Measurements from ENCODE around the gene NOL12. TPM values are rescaled to one million over a fixed set of nuclear protein-coding genes. Genes with fewer than 3 reads are reported as not detected.
"Not testable (repeated sequence)": the region's sequence is repeated elsewhere in the genome, so short reads cannot be mapped to it uniquely, and the experiment has no call there.

NOL12 gene
- polyA plus RNA-seq, 1 donor from 2014 or later: 90.0 TPM

DNA sequence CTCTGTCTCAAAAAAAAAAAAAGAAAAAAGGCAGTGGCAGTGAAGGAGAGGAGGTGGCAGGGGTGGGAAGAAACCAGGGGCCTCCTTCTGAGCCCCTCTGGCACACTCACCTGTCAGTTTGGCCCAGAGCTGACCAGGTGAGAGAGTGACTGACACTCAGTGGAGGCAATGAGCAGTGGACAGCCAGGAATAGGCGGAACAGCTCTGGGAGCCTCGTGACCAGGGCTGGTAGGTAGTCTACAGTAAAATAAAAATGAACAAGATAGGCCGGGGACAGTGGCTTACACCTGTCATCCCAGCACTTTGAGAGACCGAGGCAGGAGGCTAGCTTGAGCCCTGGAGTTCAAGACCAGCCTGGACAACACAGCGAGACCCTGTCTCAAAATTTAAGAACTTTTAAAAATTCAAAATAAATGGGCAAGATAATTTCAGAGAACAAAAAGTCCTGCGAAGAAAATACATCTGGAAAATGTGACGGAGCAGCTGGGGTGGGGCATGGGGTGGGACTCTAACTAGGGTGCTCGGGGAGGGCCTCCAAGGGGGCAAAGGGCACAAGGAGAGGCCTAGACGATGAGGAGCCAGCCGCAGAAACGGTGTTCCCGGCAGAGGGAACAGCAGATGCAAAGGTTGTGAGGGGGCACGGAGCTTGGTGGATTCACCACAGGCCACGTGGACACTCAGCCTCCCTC, 31.4 kb upstream of the NOL12 start:
- Histone ChIP-seq H3K4me2 (ENCODE audit: low read length) (no peak overlapping the region), H3K36me3 (ENCODE audit: insufficient read depth, low read length) (no peaks in the 10 kb centered on the region), H2AFZ (ENCODE audit: low read depth, low read length) (no peak overlapping the region), H3K4me3 (ENCODE audit: low read length) (no peak overlapping the region), H3K9me3 (ENCODE audit: low read length) (no peaks in the 10 kb centered on the region), H3K79me2 (replicated peaks; ENCODE audit: insufficient read depth, low read length) (peaks cover 6% of the 10 kb centered on the region), H3F3A (ENCODE audit: insufficient read depth, low read length, poor library complexity, severe bottlenecking) (peaks cover 3% of the 10 kb centered on the region), H3K27me3 (ENCODE audit: insufficient read depth, low read depth, low read length) (no peaks in the 10 kb centered on the region), H3K9me2 (ENCODE audit: insufficient read depth, low read length) (no peaks in the 10 kb centered on the region), H3K9ac (ENCODE audit: low read length) (no peak overlapping the region), H3K27ac (ENCODE audit: low read length) (no peak overlapping the region), H4K20me1 (ENCODE audit: insufficient read depth) (no peaks in the 10 kb centered on the region)
- TF ChIP-seq, protein P1, sequence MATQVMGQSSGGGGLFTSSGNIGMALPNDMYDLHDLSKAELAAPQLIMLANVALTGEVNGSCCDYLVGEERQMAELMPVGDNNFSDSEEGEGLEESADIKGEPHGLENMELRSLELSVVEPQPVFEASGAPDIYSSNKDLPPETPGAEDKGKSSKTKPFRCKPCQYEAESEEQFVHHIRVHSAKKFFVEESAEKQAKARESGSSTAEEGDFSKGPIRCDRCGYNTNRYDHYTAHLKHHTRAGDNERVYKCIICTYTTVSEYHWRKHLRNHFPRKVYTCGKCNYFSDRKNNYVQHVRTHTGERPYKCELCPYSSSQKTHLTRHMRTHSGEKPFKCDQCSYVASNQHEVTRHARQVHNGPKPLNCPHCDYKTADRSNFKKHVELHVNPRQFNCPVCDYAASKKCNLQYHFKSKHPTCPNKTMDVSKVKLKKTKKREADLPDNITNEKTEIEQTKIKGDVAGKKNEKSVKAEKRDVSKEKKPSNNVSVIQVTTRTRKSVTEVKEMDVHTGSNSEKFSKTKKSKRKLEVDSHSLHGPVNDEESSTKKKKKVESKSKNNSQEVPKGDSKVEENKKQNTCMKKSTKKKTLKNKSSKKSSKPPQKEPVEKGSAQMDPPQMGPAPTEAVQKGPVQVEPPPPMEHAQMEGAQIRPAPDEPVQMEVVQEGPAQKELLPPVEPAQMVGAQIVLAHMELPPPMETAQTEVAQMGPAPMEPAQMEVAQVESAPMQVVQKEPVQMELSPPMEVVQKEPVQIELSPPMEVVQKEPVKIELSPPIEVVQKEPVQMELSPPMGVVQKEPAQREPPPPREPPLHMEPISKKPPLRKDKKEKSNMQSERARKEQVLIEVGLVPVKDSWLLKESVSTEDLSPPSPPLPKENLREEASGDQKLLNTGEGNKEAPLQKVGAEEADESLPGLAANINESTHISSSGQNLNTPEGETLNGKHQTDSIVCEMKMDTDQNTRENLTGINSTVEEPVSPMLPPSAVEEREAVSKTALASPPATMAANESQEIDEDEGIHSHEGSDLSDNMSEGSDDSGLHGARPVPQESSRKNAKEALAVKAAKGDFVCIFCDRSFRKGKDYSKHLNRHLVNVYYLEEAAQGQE (IDR thresholded peaks at IDR 0.05; ENCODE audit: borderline replicate concordance): no peak
- TF ChIP-seq POLR2AphosphoS5 (IDR thresholded peaks at IDR 0.05) (no peak), RAD21 (conservative IDR thresholded peaks at IDR 0.05) (no peak)

DNA sequence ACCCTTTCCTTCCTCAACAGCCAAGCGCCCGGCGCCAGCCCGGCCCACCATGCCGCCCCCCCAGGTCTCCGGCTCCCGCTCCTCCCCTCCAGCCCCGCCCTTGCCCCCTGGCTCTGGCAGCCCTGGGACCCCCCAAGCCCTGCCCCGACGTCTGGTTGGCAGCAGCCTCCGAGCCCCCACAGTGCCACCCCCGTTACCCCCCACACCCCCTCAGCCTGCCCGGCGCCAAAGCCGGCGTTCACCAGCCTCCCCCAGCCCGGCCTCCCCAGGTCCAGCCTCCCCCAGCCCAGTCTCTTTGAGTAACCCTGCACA, 30.9 kb upstream of the NOL12 start:
- TF ChIP-seq SMC3 (conservative IDR thresholded peaks at IDR 0.05; ENCODE audit: poor library complexity) (no peak), TAF1 (IDR thresholded peaks at IDR 0.05; ENCODE audit: low read depth) (no peak)
- H3K4me3 ChIP-seq (ENCODE audit: low read length): no peak overlapping the region
- H3K4me2 ChIP-seq (ENCODE audit: low read length): no peak overlapping the region
- no peaks in the 10 kb centered on the region for H3K9me3 ChIP-seq (ENCODE audit: low read length)
- no peaks in the 10 kb centered on the region for H4K20me1 ChIP-seq (ENCODE audit: insufficient read depth)
- H3F3A ChIP-seq (ENCODE audit: insufficient read depth, low read length, poor library complexity, severe bottlenecking): peaks cover 3% of the 10 kb centered on the region
- H2AFZ ChIP-seq (ENCODE audit: low read depth, low read length): no peak overlapping the region
- no peaks in the 10 kb centered on the region for H3K36me3 ChIP-seq (ENCODE audit: insufficient read depth, low read length)
- H3K9me2 ChIP-seq (ENCODE audit: insufficient read depth, low read length): no peaks in the 10 kb centered on the region
- no peak overlapping the region for H3K9ac ChIP-seq (ENCODE audit: low read length)
- no peak overlapping the region for H3K27ac ChIP-seq (ENCODE audit: low read length)
- no peaks in the 10 kb centered on the region for H3K27me3 ChIP-seq (ENCODE audit: insufficient read depth, low read depth, low read length)
- peaks cover 11% of the 10 kb centered on the region for H3K79me2 ChIP-seq (replicated peaks; ENCODE audit: insufficient read depth, low read length)

DNA sequence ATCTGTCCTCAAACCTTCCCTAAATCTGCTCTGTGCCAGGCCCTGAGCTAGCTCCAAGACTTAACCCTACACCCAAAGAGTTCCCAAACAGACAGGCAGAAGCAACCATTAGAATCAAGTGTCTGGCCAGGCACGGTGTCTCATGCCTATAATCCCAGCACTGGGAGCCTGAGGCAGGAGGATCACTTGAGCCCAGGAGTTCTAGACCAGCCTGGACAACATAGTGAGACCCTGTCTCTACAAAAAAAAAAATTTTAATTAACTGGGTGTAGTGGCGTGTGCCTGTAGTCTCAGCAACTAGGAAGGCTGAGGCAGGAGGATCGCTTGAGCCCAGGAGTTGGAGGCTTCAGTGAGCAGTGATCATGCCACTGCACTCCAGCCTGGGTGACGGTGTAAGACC, 29.6 kb upstream of the NOL12 start:
- H3K27me3 ChIP-seq (ENCODE audit: insufficient read depth, low read depth, low read length); H3K4me3 ChIP-seq (ENCODE audit: low read length); H3K9me3 ChIP-seq (ENCODE audit: low read length); H3K9me2 ChIP-seq (ENCODE audit: insufficient read depth, low read length); H3K27ac ChIP-seq (ENCODE audit: low read length); H3F3A ChIP-seq (ENCODE audit: insufficient read depth, low read length, poor library complexity, severe bottlenecking); H3K36me3 ChIP-seq (ENCODE audit: insufficient read depth, low read length); H3K9ac ChIP-seq (ENCODE audit: low read length); H2AFZ ChIP-seq (ENCODE audit: low read depth, low read length); H4K20me1 ChIP-seq (ENCODE audit: insufficient read depth); H3K4me2 ChIP-seq (ENCODE audit: low read length): not testable (repeated sequence)
- H3K79me2 ChIP-seq (replicated peaks; ENCODE audit: insufficient read depth, low read length): peaks cover 11% of the 10 kb centered on the region

DNA sequence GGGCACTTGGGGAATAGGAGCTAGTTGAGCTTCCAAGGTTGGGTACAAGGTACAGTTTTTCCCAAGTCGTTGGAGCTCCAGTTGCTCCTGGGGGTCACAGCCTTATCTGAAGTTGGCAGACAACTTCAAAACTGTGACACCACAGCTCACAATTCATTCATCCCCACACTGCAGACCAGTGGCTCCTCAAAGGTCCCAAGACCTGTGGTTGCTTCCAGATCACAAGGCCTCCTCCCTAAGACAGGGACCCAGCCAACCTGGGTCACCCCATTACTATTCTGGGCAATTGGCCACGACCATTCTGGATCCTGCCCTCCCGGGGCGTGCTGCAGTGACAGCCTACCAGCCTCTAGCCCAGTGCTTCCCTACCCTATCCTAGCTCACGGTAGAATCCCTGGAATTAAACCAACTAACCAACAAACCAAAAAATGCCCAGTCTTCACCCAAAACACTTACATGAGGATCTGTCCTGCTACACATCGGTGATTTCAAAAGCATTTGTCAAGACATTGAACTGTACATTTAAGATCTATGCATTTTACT, 28.5 kb upstream of the NOL12 start:
- H3K9me3 ChIP-seq (ENCODE audit: low read length): no peaks in the 10 kb centered on the region
- H2AFZ ChIP-seq (ENCODE audit: low read depth, low read length): peak overlapping the region; percentile 68
- TF ChIP-seq, protein P1 (IDR thresholded peaks at IDR 0.05; ENCODE audit: borderline replicate concordance): no peak
- TF ChIP-seq, protein P2, sequence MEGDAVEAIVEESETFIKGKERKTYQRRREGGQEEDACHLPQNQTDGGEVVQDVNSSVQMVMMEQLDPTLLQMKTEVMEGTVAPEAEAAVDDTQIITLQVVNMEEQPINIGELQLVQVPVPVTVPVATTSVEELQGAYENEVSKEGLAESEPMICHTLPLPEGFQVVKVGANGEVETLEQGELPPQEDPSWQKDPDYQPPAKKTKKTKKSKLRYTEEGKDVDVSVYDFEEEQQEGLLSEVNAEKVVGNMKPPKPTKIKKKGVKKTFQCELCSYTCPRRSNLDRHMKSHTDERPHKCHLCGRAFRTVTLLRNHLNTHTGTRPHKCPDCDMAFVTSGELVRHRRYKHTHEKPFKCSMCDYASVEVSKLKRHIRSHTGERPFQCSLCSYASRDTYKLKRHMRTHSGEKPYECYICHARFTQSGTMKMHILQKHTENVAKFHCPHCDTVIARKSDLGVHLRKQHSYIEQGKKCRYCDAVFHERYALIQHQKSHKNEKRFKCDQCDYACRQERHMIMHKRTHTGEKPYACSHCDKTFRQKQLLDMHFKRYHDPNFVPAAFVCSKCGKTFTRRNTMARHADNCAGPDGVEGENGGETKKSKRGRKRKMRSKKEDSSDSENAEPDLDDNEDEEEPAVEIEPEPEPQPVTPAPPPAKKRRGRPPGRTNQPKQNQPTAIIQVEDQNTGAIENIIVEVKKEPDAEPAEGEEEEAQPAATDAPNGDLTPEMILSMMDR (IDR thresholded peaks at IDR 0.05; ENCODE audit: poor library complexity, severe bottlenecking): no peak
- TF ChIP-seq TAF1 (IDR thresholded peaks at IDR 0.05; ENCODE audit: low read depth): no peak
- TF ChIP-seq SMC3 (conservative IDR thresholded peaks at IDR 0.05; ENCODE audit: poor library complexity): no peak
- no peak for TF ChIP-seq EZH2 (IDR thresholded peaks at IDR 0.05; ENCODE audit: borderline replicate concordance, insufficient read depth, low read length, poor library complexity, severe bottlenecking)
- TF ChIP-seq EP300 (conservative IDR thresholded peaks at IDR 0.05; ENCODE audit: poor library complexity, severe bottlenecking): no peak
- no peak for TF ChIP-seq RAD21 (conservative IDR thresholded peaks at IDR 0.05)
- TF ChIP-seq POLR2AphosphoS5 (IDR thresholded peaks at IDR 0.05): no peak

More for the DNA sequence above, 28.5 kb upstream of the NOL12 start:
- H3K9ac ChIP-seq (ENCODE audit: low read length): peak overlapping the region; percentile 75
- peak overlapping the region; percentile 69 for H3K4me3 ChIP-seq (ENCODE audit: low read length)
- H4K20me1 ChIP-seq (ENCODE audit: insufficient read depth): no peaks in the 10 kb centered on the region
- no peaks in the 10 kb centered on the region for H3K36me3 ChIP-seq (ENCODE audit: insufficient read depth, low read length)
- peak overlapping the region; percentile 90 for H3K27ac ChIP-seq (ENCODE audit: low read length)
- peaks cover 11% of the 10 kb centered on the region for H3K79me2 ChIP-seq (replicated peaks; ENCODE audit: insufficient read depth, low read length)
- no peaks in the 10 kb centered on the region for H3K27me3 ChIP-seq (ENCODE audit: insufficient read depth, low read depth, low read length)
- peak overlapping the region; percentile 72 for H3K4me2 ChIP-seq (ENCODE audit: low read length)
- H3K9me2 ChIP-seq (ENCODE audit: insufficient read depth, low read length): no peaks in the 10 kb centered on the region
- H3F3A ChIP-seq (ENCODE audit: insufficient read depth, low read length, poor library complexity, severe bottlenecking): peaks cover 3% of the 10 kb centered on the region
